HG02852 (cell line): ENCODE measurements around the gene NKX2-3.

Experiments used
- ATAC-seq: cut with Tn5 transposase; IDR thresholded peaks from one replicate; pipeline ENCODE4 v1.9.1; 2021; ENCODE audit warnings: mild to moderate bottlenecking, moderate library complexity; ENCODE audit not compliant: unreplicated experiment

Gene NKX2-3

GRCh38 chr10:99525897-99526296, 6.8 kb upstream of the NKX2-3 start:
- ATAC-seq = no peak

GRCh38 chr10:99526861-99527504, 5.8 kb upstream of the NKX2-3 start:
- ATAC-seq = no peak

GRCh38 chr10:99527526-99528493, 4.9 kb upstream of the NKX2-3 start:
- ATAC-seq = no peak

- ATAC-seq = no peak
Observed at GRCh38 chr10:99528494-99529441, 4.0 kb upstream of the NKX2-3 start.

GRCh38 chr10:99529591-99530107, 3.1 kb upstream of the NKX2-3 start:
- ATAC-seq = no peak

- no peak for ATAC-seq
Observed at GRCh38 chr10:99530108-99531025, 2.4 kb upstream of the NKX2-3 start.

- ATAC-seq = no peak
Observed at GRCh38 chr10:99531026-99531695, 1.6 kb upstream of the NKX2-3 start.

- ATAC-seq = no peak
Observed at GRCh38 chr10:99531696-99532593, 797 bp upstream of the NKX2-3 start.

GRCh38 chr10:99533496-99534449, 1.0 kb downstream of the NKX2-3 start:
- ATAC-seq = no peak

- no peak for ATAC-seq
Observed at GRCh38 chr10:99534450-99534938, 1.8 kb downstream of the NKX2-3 start.

- no peak for ATAC-seq
Observed at GRCh38 chr10:99534939-99535763, 2.4 kb downstream of the NKX2-3 start.

GRCh38 chr10:99535764-99536337, 3.1 kb downstream of the NKX2-3 start:
- no peak for ATAC-seq

GRCh38 chr10:99536338-99537085, 3.8 kb downstream of the NKX2-3 start:
- no peak for ATAC-seq

- no peak for ATAC-seq
Observed at GRCh38 chr10:99537086-99537988, 4.6 kb downstream of the NKX2-3 start.
